Measurements from ENCODE around the gene LAMB4.

DNA sequence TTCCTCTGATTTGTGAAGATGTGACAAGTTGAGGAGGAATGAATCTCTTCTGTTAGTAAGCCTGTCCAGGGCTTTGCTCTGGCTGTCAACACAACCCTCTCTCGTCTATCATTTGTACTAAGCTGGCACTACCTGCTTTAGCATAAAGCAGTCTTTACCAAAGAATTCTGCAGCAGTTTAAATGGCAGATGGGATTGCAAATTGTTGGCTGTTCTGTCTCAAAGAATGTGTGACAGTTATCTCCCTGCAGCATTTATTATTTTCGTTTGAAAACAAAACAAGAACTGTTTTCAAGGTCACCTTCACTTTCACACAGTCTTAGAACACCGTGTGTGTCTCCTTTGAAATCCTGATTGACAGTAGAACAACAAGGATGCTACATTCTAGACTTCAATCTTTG lies 122.4 kb downstream of the LAMB4 start:
- TF ChIP-seq EZH2phosphoT487 (IDR thresholded peaks at IDR 0.05; ENCODE audit: insufficient read depth, low read depth) (no peak), EZH2 (IDR thresholded peaks at IDR 0.05; ENCODE audit: insufficient read depth, poor library complexity, severe bottlenecking) (no peak)

All from GM23248 (cell line).